H9 (cell line): ENCODE results near the gene EPHB2. TPM values are rescaled to one million over a fixed set of nuclear protein-coding genes. Genes with fewer than 3 reads are reported as not detected.

ENCODE experiments used
- DNase-seq: peaks from one replicate; pipeline ENCODE4 v3.0.0-alpha.2; 2017
- H2AFZ ChIP-seq: one replicate; pipeline ENCODE4 v1.6.1; 2013; ENCODE audit warnings: mild to moderate bottlenecking, low read length, control low read depth, moderate library complexity
- H2AK5ac ChIP-seq: 2 replicates; pipeline ENCODE4 v1.6.1; 2013; ENCODE audit warnings: low read length, control low read depth, mixed read lengths; ENCODE audit not compliant: insufficient read length
- H2BK120ac ChIP-seq: one replicate; pipeline ENCODE4 v1.6.1; 2013; ENCODE audit warnings: low read depth, mild to moderate bottlenecking, low read length, control low read depth, inconsistent platforms; ENCODE audit not compliant: poor library complexity, severe bottlenecking
- H2BK12ac ChIP-seq: 2 replicates; pipeline ENCODE4 v1.6.1; 2013; ENCODE audit warnings: low read length, control low read depth, mixed read lengths, low read depth; ENCODE audit not compliant: insufficient read length
- H2BK15ac ChIP-seq: 2 replicates; pipeline ENCODE4 v1.6.1; 2013; ENCODE audit warnings: low read depth, low read length, control low read depth
- H2BK20ac ChIP-seq: one replicate; pipeline ENCODE4 v1.6.1; 2013; ENCODE audit warnings: low read depth, mild to moderate bottlenecking, low read length, control low read depth, inconsistent platforms; ENCODE audit not compliant: poor library complexity, severe bottlenecking
- H2BK5ac ChIP-seq: 2 replicates; pipeline ENCODE4 v1.6.1; 2013; ENCODE audit warnings: low read length, control low read depth, mixed read lengths; ENCODE audit not compliant: insufficient read length
- H3K14ac ChIP-seq: 2 replicates; pipeline ENCODE4 v1.6.1; 2013; ENCODE audit warnings: low read length, control low read depth; ENCODE audit not compliant: insufficient read depth
- H3K18ac ChIP-seq: 2 replicates; pipeline ENCODE4 v1.6.1; 2013; ENCODE audit warnings: low read depth, mild to moderate bottlenecking, mixed read lengths, low read length, control low read depth; ENCODE audit not compliant: insufficient read length
- H3K23ac ChIP-seq: 2 replicates; pipeline ENCODE4 v1.6.1; 2013; ENCODE audit warnings: low read length, control low read depth, mixed read lengths, low read depth; ENCODE audit not compliant: insufficient read length
- H3K23me2 ChIP-seq: 2 replicates; pipeline ENCODE4 v1.6.1; 2013; ENCODE audit warnings: low read depth, mild to moderate bottlenecking, mixed read lengths, low read length, control low read depth; ENCODE audit not compliant: insufficient read length, poor library complexity, severe bottlenecking
- H3K27ac ChIP-seq: 2 replicates; pipeline ENCODE4 v1.5.1; 2013; ENCODE audit warnings: low read length, control low read depth, mixed read lengths, low read depth; ENCODE audit not compliant: insufficient read length
- H3K27me3 ChIP-seq: 2 replicates; pipeline ENCODE4 v1.6.1; 2013; ENCODE audit warnings: low read length, control low read depth, inconsistent platforms; ENCODE audit not compliant: insufficient read depth
- H3K4ac ChIP-seq: 2 replicates; pipeline ENCODE4 v1.6.1; 2013; ENCODE audit warnings: low read depth, mild to moderate bottlenecking, control low read depth, inconsistent platforms, low read length, moderate library complexity
- H3K4me1 ChIP-seq: 2 replicates; pipeline ENCODE4 v1.6.1; 2013; ENCODE audit warnings: low read length, control low read depth, inconsistent platforms; ENCODE audit not compliant: insufficient read depth
- H3K4me2 ChIP-seq: 2 replicates; pipeline ENCODE4 v1.6.1; 2013; ENCODE audit warnings: low read length, control low read depth, mixed read lengths; ENCODE audit not compliant: insufficient read length, insufficient read depth
- H3K56ac ChIP-seq: 2 replicates; pipeline ENCODE4 v1.6.1; 2013; ENCODE audit warnings: low read depth, mild to moderate bottlenecking, mixed read lengths, low read length, control low read depth; ENCODE audit not compliant: insufficient read length
- H3K79me1 ChIP-seq: 2 replicates; pipeline ENCODE4 v1.6.1; 2013; ENCODE audit warnings: low read depth, mild to moderate bottlenecking, moderate library complexity, low read length, control low read depth, inconsistent platforms; ENCODE audit not compliant: insufficient read depth, poor library complexity, severe bottlenecking
- H3K79me2 ChIP-seq: 2 replicates; pipeline ENCODE4 v1.6.1; 2013; ENCODE audit warnings: low read length, control low read depth, inconsistent platforms; ENCODE audit not compliant: insufficient read depth
- H3K9ac ChIP-seq: 2 replicates; pipeline ENCODE4 v1.6.1; 2013; ENCODE audit warnings: low read length, control low read depth, mixed read lengths; ENCODE audit not compliant: insufficient read length; ENCODE audit errors: extremely low read depth
- H3K9me3 ChIP-seq: one replicate; pipeline ENCODE4 v1.6.1; 2013; ENCODE audit warnings: low read depth, low read length, inconsistent platforms; ENCODE audit not compliant: control insufficient read depth
- H3T11ph ChIP-seq: one replicate; pipeline ENCODE4 v1.6.1; 2013; ENCODE audit warnings: mild to moderate bottlenecking, low read length, control low read depth, inconsistent platforms
- H4K20me1 ChIP-seq: one replicate; pipeline ENCODE4 v1.6.1; 2013; ENCODE audit not compliant: control insufficient read depth, insufficient read length, insufficient read depth
- H4K5ac ChIP-seq: 2 replicates; pipeline ENCODE4 v1.6.1; 2013; ENCODE audit warnings: low read depth, mild to moderate bottlenecking, mixed read lengths, low read length, control low read depth; ENCODE audit not compliant: insufficient read length
- H4K8ac ChIP-seq: replicated peaks from 2 replicates; pipeline ENCODE4 v1.6.1; 2013; ENCODE audit warnings: low read length, control low read depth, mixed read lengths, low read depth; ENCODE audit not compliant: insufficient read length
- H4K91ac ChIP-seq: 2 replicates; pipeline ENCODE4 v1.6.1; 2013; ENCODE audit warnings: low read depth, mild to moderate bottlenecking, moderate library complexity, mixed read lengths, low read length, control low read depth; ENCODE audit not compliant: insufficient read length
- H3K27ac Mint-ChIP-seq, 3 experiments: 2 replicates in 2 of 3; 3 replicates in 1 of 3; pipeline ENCODE4 v1.8.0; 2020 to 2021; ENCODE audit warnings: mixed read lengths in 3 of 3, mild to moderate bottlenecking in 1 of 3, moderate library complexity in 1 of 3
- H3K27me3 Mint-ChIP-seq: 2 replicates; pipeline ENCODE4 v1.8.0; 2021; ENCODE audit warnings: low read depth, mild to moderate bottlenecking, moderate library complexity, mixed read lengths
- H3K36me3 Mint-ChIP-seq, 3 experiments: 2 replicates in 2 of 3; 3 replicates in 1 of 3; pipeline ENCODE4 v1.8.0; 2020 to 2021; ENCODE audit warnings: low read depth in 3 of 3, mixed read lengths in 3 of 3; ENCODE audit not compliant: insufficient read depth in 1 of 3
- H3K4me1 Mint-ChIP-seq, 2 experiments: 2 replicates each; pipeline ENCODE4 v1.8.0; 2020; ENCODE audit warnings: mixed read lengths in 2 of 2
- H3K4me3 Mint-ChIP-seq, 2 experiments: 2 replicates in 1 of 2; 3 replicates in 1 of 2; pipeline ENCODE4 v1.8.0; 2020 to 2021; ENCODE audit warnings: mild to moderate bottlenecking in 2 of 2, mixed read lengths in 2 of 2, moderate library complexity in 1 of 2
- H3K9me3 Mint-ChIP-seq, 2 experiments: 2 replicates in 1 of 2; 3 replicates in 1 of 2; pipeline ENCODE4 v1.8.0; 2020; ENCODE audit warnings: mild to moderate bottlenecking in 2 of 2, mixed read lengths in 2 of 2, moderate library complexity in 1 of 2
- WGBS: extraction: QIAGEN DNeasy Blood & Tissue Kit; methylation state at CpG from one replicate; pipeline ENCODE4 v1.1.7; 2013; ENCODE audit warnings: missing lambda C conversion rate, low lambda C conversion rate, mixed read lengths; ENCODE audit not compliant: insufficient read length; ENCODE audit errors: extremely low coverage; 5-methylcytosine and 5-hydroxymethylcytosine counted together
- total RNA-seq: library from RNA; stranded (reverse); gene quantifications from 2 replicates; pipeline ENCODE4 v1.2.1, GENCODE V29; 2021
- TF ChIP-seq, protein P1 (sequence below): fragments of 200-600 bp; sonication (generic); conservative IDR thresholded peaks from 3 replicates; pipeline ENCODE4 v1.8.0; 2021; ENCODE audit warnings: antibody characterized with exemption, mild to moderate bottlenecking

The EPHB2 gene
- total RNA-seq, 1 experiment from 2014 or later: 9.5 TPM

DNA sequence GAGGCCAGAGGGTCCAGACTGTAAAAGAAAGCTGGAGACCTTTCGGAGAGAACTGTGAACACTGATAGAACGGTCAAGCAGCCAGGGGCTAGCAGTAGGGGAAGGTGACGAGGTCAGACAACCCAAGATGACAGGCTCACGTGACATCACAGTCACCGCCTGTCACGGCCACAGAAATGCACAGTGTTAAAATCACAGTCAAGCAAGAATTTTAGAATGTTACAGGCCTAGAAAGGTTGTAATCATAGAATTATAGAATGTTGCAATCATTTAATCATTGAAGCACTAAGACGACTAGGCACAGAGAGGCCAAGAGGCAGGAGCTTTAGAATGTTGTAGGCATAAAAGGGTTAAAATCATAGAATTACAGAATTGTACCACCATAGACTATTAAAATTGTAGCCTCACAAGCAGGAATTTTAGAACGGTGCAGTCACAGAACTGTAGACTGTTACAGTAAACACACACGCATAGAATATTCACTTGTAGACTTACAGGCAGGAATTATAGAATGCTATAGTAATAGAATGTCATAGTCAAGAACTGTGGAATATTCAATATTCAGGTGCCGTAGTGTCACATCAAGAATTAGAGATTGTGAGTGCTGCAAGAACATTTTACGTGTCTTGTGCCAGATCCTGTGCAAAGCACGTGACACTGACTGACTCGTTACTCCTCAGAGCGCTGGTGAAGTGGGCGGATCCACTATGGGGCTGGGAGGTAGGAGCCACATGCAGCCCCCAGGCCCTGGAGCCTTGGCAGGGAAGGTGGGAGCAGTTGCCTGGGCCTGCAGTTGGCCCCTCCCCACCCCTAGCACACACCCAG, 118.1 kb downstream of the EPHB2 start:
- Histone ChIP-seq H3K4ac (no peak overlapping the region), H2BK5ac (no peak overlapping the region), H3K27ac (no peak overlapping the region), H3K4me2 (no peak overlapping the region), H3K79me1 (no peaks in the 10 kb centered on the region), H4K5ac (no peak overlapping the region), H3K9me3 (no peaks in the 10 kb centered on the region), H3K56ac (no peak overlapping the region), H3K9ac (no peak overlapping the region), H2BK12ac (no peak overlapping the region), H3K23ac (no peak overlapping the region), H3K18ac (no peak overlapping the region), H3K27me3 (no peaks in the 10 kb centered on the region), H3K23me2 (no peaks in the 10 kb centered on the region), H4K91ac (no peak overlapping the region), H4K8ac (no peak overlapping the region), H2AK5ac (no peak overlapping the region), H3T11ph (no peak overlapping the region), H2BK20ac (no peak overlapping the region), H4K20me1 (no peaks in the 10 kb centered on the region), H3K14ac (no peak overlapping the region), H2BK120ac (no peak overlapping the region), H2BK15ac (no peak overlapping the region), H3K4me1 (peaks cover 4% of the 10 kb centered on the region; the same call in 1 of the 2 replicates), H3K79me2 (no peaks in the 10 kb centered on the region), H2AFZ (no peak overlapping the region)
- Mint-ChIP-seq H3K27me3 (no peaks in the 10 kb centered on the region; the same call in 1 of the 2 replicates), H3K4me3 (no peak overlapping the region), H3K9me3 (no peaks in the 10 kb centered on the region), H3K27ac (no peak overlapping the region; a peak in 1 of 7 replicates), H3K4me1 (peaks cover 35 to 44% of the 10 kb centered on the region in 2 experiments), H3K36me3 (no peaks in the 10 kb centered on the region)
- no peak for DNase-seq
- TF ChIP-seq, protein P1, sequence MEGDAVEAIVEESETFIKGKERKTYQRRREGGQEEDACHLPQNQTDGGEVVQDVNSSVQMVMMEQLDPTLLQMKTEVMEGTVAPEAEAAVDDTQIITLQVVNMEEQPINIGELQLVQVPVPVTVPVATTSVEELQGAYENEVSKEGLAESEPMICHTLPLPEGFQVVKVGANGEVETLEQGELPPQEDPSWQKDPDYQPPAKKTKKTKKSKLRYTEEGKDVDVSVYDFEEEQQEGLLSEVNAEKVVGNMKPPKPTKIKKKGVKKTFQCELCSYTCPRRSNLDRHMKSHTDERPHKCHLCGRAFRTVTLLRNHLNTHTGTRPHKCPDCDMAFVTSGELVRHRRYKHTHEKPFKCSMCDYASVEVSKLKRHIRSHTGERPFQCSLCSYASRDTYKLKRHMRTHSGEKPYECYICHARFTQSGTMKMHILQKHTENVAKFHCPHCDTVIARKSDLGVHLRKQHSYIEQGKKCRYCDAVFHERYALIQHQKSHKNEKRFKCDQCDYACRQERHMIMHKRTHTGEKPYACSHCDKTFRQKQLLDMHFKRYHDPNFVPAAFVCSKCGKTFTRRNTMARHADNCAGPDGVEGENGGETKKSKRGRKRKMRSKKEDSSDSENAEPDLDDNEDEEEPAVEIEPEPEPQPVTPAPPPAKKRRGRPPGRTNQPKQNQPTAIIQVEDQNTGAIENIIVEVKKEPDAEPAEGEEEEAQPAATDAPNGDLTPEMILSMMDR: no peak
- no CpG with 5 or more reads among the region's 15 CpGs for WGBS
